GM18526 (cell line): ENCODE measurements around the gene ERCC3.

Experiments used
- POLR2A ChIP-seq: IDR thresholded peaks from 3 replicates; pipeline ENCODE4 v1.6.1; 2011; ENCODE audit not compliant: insufficient read length; ENCODE audit errors: extremely low read depth

ERCC3 gene

DNA sequence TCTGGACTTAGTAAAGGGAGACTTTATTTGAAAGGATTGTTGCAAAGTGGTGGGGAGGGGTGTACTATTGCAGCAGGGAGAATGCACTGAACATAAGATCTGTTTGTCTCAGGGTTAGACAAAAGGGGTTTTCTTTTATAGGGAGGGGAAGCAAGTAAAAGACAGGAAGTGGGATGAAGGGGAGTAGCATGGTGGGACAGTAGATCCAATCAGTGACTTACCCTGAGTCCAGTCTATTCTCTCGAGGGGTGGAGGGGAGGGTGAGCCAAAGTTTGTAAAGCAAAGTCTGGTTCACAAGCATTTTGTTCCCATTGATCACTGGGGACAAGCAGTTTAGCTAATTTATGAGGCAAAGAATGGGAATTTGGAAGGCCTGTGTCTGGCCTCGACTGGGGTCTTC is 38.8 kb downstream of the ERCC3 start:
- no peak for TF ChIP-seq POLR2A

DNA sequence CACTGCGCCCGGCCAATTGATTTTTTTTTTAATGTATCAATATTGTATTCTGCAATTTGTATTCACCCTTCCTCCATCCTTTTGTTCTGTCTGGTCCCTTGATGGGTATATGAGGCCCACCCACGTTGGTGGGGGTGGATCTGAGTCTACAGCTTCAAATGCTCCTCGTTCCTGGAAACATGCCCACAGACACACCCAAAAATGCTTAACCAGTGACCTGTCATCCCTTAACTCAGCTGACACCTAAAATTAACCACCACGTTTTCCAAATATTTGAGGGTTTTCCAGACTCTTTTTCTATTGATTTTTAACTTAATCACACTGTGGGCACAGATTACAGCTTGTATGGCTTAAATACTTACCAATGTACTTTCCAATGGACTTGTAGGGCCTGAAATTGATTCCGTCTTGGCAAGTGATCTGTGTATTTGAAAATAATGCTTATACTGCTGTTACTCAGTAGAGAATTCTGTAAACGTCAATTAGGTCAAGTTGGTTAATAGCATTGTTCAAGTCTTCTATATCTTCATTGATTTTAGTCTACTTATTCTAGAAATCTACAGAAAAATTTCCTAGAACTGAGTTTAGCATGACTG is 39.5 kb downstream of the ERCC3 start:
- no peak for TF ChIP-seq POLR2A

DNA sequence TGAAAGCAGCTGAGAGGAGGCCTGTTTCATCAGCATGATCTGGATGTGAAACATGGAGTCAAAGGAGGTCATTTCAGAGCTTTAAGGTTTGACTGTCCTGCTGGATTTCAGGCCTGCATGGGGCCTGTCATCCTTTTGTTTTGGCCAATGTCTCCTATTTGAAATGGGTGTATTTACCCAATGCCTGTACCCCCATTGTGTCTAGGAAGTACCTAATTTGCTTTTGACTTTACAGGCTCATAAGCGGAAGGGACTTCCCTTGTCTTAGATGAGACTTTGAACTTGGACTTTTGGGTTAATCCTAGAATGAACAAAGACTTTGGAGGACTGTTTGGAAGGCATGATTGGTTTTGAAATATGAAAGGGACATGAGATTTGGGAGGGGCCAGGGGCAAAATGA is 54.5 kb downstream of the ERCC3 start:
- no peak for TF ChIP-seq POLR2A

DNA sequence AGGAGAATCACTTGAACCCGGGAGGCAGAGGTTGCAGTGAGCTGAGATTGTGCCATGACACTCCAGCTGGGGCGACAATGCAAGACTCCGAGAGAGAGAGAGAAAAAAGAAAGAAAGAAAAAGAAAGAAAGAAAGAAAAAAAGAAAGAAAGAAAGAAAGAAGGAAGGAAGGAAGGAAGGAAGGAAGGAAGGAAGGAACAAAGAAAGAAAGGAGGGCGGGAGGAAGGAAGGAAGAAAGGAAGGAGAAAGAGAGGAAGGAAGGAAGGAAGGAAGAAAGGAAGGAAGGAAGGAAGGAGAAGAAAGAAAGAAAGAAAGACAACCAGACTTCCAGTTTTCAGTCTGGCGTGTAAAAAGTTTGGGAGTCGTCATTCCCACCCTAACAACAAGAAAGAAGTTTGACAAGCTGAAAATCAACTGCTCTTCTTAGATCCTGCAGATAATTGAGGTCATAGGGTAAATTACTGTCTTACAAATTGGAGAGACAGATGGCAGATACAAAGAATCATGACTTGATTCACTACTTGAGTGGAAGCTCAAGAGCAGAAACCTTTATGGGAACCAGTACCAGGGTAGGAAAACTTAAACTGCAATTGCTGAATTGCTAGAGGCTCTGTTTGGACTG is 58.8 kb downstream of the ERCC3 start:
- no peak for TF ChIP-seq POLR2A

DNA sequence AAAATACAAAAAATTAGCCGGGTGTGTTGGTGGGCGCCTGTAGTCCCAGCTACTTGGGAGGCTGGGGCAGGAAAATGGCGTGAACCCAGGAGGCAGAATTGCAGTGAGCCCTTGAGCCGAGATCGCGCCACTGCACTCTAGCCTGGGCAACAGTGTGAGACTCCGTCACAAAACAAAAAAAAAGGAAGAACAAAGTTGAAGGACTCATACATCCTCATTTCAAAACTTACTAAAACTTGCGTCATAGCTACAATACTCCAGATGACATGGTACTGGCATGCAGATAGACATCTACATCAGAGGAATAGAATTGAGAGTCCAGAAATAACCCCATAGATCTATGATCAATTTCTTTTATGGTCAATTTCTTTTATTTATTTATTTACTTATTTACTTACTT is 60.2 kb downstream of the ERCC3 start:
- no peak for TF ChIP-seq POLR2A

DNA sequence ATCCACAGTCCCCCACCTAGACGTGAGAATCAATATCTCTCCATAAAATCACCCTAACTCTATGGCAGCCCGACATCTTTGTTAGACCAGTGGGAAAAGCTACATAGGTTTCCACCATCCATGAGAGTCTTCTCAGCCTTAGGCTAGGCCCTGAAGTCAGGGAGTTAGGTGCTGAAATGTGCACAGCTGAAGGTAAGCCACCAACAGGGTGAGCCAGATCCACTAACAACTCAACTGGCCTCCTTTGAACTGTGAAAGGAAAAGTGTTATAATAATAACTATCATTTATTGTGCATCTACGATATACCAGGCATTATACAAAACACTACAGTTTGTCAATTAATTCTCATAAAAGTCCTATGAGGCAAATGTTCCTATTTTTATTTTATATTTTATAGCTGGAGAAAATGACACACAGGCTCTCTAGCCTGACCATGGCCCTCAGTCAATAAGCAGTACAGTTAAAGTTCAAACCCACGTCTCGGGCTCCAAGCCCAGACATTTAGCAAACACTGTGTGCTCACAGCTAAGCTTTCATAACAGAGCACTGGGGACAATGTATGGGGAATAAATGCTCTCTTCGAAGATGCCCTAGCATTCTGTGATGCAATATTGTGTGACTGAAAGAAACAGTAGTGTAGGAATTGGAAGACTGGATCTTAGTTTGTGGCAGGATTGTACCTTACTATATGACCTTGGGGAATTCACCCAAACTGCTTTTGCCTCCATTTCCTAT is 62.6 kb downstream of the ERCC3 start:
- no peak for TF ChIP-seq POLR2A

DNA sequence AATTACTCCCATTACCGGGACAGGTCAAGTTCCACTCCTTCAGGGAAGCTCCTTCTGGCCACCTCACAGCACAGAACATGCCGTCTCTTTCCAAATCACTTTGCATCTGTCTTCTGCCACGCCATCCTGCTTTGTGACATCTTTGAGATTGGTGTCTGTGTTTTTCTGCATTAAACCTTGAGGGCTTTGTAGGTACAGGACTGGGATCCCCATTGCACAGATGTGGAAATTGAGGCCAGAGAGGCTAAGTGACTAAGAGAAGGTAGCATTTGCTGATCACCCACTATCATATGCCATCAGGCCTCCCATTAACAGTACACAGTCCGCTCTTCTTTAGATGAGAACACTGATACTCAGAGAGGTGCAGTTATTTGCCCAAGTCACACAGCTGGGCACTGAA is 64.4 kb downstream of the ERCC3 start:
- no peak for TF ChIP-seq POLR2A

DNA sequence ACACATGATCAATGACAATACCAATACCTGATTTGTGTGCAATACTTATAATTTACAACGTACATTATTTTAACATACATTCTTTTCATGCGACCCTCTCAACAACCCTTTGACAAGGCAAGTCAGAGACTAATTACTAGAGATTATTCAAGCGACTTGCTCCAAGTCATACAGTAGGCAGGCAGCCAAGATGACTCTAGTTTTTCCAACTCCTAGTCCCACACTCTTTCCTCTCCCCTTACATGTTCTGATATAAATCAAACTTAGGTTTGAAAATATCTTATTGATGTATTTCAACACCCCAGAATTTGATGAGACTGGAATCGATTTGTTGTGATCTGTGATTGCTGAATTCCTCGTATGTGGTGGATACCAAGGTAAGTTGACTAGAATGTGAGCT is 65.8 kb downstream of the ERCC3 start:
- TF ChIP-seq POLR2A = no peak

DNA sequence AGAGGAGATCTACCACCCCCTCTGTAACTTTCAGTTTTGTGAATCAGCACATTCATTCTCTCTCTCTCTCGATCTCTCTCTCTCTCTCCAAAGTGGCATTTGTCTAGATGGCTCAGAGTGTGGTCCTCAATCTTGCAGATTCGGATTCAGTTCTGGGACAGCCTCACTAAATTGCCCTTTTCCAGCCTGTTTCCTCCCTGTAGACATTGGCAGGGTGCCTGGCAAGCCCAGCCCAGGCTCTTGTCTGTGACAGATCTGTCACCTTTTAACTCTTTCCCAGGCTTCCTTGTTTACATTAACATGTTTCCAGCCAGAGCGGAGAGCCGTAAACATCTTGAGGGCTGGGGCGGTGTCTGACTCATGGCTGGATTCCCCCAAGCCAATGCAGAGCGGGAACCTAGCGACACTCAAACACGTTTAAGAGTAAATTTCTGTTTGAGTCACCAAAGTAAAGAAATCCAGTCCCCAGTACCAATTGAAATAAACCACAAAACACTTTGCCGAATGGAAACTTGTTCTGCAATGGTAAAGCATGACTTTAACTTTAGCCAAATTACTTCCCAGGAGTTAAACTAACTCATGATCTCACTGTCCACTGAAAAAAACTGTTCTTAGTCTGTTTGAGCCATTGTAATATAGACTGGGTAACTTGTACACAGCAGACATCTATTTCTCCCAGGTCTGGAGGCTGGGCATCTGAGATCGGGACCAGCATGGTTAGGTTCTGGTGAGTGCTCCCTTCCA is 67.3 kb downstream of the ERCC3 start:
- no peak for TF ChIP-seq POLR2A

DNA sequence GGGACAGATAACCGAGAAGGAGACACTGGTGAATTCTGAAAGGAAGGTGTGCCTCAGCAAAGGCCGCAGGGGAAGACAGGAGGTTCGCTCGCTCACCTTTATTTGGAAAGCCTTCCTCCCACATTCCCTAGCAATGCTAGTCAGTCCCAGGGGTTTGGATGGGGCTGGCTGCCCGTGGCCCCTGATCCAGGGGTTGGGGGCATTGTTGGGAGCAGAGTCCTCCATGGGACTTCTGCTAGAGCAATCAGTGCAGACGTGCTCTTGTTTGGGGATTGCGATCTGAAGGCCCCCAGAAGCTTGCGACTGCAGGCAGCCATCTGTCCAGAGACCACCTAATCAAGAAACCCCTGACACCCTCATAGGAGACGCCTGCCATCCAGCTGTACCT is 67.8 kb downstream of the ERCC3 start:
- no peak for TF ChIP-seq POLR2A

DNA sequence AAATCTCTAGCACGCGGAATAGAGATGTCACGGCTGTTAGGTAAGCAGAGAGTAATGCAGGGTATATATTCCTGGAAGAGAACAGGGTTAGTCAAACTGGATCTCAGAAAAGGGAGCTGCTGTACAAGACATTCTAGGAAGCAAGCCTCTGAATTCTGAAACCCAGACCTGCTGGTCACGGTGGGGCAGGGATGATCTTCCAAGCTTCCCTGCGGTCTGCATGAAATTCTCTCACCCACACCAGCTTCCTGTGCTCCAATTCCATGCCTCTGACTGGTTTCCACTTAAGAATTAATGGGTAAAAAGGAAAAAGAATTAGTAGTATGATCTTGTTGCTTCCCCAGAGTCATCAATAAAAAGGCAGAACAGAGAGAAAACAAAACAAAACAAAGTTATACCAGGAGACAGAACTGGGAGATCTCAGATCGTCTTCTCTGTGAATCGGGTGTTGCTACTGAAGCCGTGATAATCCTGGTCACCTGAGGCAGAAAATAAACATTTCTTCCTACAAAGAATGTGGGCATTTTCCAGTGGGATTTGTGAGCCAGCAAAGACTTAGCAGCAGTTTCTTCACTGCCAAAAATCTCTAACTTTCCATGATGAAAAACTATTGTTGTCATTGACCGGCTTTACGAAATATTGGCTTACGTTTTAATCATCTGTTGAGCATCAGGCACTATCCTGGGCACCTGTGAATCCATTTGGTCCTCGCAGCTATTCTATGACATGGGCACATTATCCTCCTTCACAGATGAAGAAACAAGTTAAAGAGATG is 68.6 kb downstream of the ERCC3 start:
- TF ChIP-seq POLR2A = no peak

DNA sequence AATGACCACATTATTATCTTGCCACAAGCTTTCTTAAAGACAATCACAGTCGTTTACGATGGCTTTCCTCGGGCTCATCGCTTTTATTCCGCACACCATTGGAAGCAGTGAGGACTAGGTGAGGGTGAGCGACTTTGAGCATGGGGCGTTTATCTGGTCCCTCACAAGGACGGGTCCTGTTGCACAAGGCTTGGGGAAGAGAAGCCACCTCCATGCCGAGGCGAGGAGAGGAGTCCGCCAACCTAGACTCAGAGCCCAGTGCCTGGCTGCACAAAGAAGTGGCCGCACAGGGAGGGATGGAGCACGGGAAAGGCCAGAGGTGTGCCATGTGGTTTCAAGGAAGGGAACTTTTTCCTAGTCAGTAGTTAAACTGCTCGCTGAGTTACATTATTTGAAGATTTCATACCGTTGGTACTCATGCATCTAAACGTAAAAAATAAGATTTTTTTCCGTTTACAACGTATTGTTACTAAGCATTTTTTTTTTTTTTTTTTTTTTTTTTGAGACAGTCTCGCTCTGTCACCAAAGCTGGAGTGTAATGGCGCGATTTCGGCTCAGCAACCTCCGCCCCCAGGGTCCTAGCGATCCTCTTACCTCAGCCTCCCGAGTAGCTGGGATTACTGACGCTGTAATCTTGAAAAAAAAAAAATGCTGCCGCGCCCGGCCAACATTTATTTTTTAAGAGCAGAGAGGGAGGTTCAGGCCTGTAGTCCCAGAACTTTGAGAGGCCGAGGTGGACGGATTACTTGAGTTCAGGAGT is 73.0 kb downstream of the ERCC3 start:
- TF ChIP-seq POLR2A = no peak

DNA sequence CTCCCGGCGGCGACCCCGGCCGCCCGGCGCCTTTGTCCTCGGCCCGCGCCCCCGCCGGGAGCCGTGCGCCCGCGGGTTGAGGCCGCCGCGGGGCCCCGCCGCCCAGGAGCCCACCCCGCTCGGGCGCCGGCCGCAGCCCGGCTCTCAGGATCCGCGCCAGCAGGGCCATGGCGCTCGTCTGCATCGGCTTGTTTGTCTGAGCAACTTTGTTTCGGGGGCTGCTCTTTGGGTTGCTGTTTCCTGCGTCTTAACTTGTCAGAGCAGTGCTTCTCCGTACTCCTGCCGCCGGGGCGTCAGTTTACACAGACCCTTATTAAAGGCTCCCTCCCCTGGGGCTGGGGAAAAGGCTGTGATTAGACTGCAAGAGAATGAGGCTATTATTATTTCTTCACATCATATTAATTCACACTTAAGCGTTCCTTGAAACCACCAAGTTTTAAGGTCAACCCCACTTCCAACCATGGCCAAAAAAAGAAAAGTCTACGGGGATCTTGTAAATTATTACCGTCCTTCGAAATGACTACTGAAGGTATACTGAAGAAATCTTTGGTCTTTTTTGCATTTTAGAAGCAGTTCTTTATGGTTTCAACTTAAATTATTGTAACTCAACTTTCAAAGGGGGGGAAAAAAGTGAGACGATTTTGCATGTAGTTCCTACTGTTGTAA is 73.7 kb downstream of the ERCC3 start, which contains the start of gene CYP27C1:
Gene CYP27C1, minus strand, starts transcription at position 198 of the 666 bp plus-strand sequence. Its CDS starts 29 bp downstream, at position 169.
- no peak for TF ChIP-seq POLR2A

DNA sequence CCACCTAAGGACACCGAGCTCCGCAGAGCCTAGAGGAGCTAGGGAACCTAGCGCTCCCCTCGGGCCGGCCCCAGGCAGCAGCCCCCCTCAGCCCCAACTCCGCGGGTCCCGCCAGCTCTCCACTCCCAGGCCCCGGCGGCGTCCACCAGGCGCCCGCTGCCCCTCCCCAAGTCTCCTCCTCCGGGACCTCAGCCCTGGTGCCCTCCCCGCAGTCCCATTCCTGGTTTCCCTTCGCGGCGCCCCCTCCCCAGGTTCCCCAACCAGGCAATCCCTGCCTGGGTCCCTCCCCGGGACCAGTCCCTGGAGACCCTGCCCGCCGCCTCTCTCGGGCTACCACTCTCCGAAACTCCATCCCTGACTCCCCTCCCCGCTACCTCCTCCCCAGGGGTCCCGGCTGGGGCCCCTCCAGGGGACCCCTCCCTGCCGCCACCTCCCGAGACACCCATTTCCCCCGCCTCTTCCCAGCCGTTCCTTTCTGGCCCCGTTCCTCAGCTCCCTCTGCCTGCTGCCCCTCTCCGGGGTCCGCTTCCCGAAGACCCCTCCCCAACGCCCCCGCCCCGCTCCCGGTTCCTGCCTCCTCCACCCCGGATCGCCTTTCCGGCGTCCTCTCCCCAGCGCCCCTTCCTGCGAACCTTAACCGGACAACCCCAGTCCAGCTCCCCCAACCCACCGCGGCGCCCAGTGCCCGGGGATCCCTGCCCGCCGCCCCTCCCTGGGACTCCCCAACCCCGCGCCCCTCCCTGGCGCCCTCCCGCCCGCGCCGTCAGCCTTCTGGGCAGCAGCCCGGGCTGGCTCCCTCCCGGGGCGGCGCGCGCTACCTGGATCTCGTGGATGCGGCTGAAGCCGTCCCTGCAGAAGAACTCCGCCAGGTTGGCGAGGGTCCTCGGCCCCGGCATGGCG is 74.5 kb downstream of the ERCC3 start:
- no peak for TF ChIP-seq POLR2A
